Stimulated activated naive B cell treated with anti-CD40 and anti-IgM and Interleukin-4, amounts not matched to agents 10 μg/mL and 1 μg/mL and 100 μg/mL, for 72 hours (primary cell): ENCODE results near the gene VGLL4.
"Not testable (repeated sequence)": the region's sequence is repeated elsewhere in the genome, so short reads cannot be mapped to it uniquely, and the experiment has no call there.

ENCODE experiments used
- ATAC-seq, 2 donors: fragments of 150-1000 bp; cut with Tn5 transposase; replicated peaks; 2 replicates each; pipeline ENCODE4 v1.10.0; 2021; ENCODE audit warnings: moderate library complexity in 1 of 2
- DNase-seq: peaks from one replicate; pipeline ENCODE4 v3.0.0; 2021
- H3K27ac Mint-ChIP-seq: one replicate; pipeline ENCODE4 v1.8.0; 2022; ENCODE audit warnings: mild to moderate bottlenecking, mixed read lengths
- H3K27me3 Mint-ChIP-seq, 2 donors: one replicate each; pipeline ENCODE4 v1.8.0; 2022; ENCODE audit warnings: mixed read lengths in 2 of 2
- H3K36me3 Mint-ChIP-seq, 2 donors: one replicate each; pipeline ENCODE4 v1.8.0; 2022; ENCODE audit warnings: mixed read lengths in 2 of 2, mild to moderate bottlenecking in 1 of 2
- H3K4me1 Mint-ChIP-seq, 2 donors: one replicate each; pipeline ENCODE4 v1.8.0; 2022; ENCODE audit warnings: mixed read lengths in 2 of 2, mild to moderate bottlenecking in 1 of 2
- H3K4me3 Mint-ChIP-seq, 2 donors: one replicate each; pipeline ENCODE4 v1.8.0; 2022; ENCODE audit warnings: mild to moderate bottlenecking in 2 of 2, mixed read lengths in 2 of 2, moderate library complexity in 1 of 2
- H3K9me3 Mint-ChIP-seq, 2 donors: one replicate each; pipeline ENCODE4 v1.8.0; 2022; ENCODE audit warnings: mixed read lengths in 2 of 2, mild to moderate bottlenecking in 1 of 2

The VGLL4 gene

DNA sequence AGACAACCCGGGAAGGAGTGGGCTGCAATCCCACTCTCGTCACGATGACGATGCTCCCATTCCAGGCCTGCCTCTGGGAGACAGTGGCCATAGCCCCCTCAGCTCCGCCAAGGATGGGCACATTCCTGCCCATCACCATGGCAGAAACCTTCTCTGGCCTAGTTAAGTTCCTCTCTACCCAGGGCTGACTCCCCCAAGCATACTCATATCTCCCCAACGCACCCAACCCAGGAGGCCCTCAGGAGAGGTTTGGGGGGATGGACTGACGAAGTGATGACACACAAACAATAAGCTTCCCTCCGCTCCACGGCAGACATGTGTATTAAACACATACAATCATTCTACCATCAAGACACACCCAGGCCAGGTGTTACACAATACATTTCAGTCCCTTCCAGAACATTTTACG, 60.1 kb downstream of the VGLL4 start:
- ATAC-seq: no peak
- Mint-ChIP-seq H3K9me3 (no peaks in the 10 kb centered on the region), H3K4me3 (no peak overlapping the region), H3K36me3 (peaks cover 18 to 37% of the 10 kb centered on the region in 2 donors), H3K27me3 (no peaks in the 10 kb centered on the region), H3K4me1 (peaks cover 36 to 59% of the 10 kb centered on the region in 2 donors), H3K27ac (no peak overlapping the region)
- DNase-seq: no peak

DNA sequence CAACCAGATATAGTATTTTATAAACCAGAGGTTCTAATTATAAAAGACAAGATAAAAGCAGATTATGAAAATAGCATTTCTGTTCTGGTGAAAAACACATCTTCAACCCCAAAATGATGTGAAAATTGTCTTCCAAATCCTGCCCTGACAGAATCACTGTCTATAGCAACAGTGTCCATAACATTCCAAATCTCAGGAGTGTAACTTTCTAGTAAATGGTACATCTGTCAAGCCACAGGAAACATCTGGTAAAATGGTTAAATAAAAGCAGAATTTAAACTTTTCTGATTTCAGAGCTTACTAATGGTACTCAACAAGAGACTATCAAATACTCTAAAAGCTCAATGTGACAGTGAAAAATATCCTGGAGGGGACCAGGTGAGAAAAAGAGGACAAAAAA, 60.5 kb downstream of the VGLL4 start:
- H3K27me3 Mint-ChIP-seq: no peaks in the 10 kb centered on the region
- H3K36me3 Mint-ChIP-seq: peaks cover 16 to 33% of the 10 kb centered on the region in 2 donors
- H3K4me3 Mint-ChIP-seq: no peak overlapping the region
- peaks cover 33 to 55% of the 10 kb centered on the region in 2 donors for H3K4me1 Mint-ChIP-seq
- ATAC-seq (no peak), DNase-seq (no peak)
- no peaks in the 10 kb centered on the region for H3K9me3 Mint-ChIP-seq
- no peak overlapping the region for H3K27ac Mint-ChIP-seq

DNA sequence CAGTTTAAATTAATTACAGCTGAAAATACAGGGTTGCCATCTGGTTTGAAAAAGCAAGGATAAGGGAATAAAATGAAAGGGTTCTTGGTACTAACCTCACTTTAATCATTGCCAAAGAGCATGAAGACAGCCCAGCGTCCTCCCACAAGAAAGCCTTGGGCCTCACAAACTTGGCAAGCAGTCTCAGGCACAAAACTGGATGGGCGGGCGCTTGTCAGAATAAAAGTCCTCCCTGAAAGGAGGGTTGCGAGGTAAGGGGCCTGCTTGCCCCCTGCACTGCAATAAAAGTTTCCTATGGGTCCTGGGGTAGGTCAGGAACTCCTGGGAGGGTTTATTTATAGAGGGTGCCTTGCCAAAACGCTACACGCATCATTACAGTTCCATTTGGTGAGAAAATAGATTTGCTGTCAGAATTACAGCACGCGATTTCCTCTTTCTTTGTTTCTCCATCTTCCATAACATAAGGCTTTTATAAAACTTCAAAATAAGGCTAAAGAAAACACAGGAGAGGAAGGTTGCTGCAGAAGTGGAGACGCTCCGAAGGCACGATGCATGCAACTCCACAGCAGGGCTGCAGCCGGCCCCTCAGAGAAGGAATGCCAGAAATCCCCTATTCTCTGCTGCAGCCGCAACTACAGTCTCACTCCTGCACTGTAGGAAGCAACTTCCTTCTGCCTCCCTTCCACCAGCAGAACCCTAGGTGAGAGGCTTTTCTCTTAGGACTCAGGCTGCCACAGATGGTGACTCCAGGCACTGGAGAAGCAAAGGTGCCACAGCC, 61.3 kb downstream of the VGLL4 start:
- DNase-seq (no peak), ATAC-seq (peak; percentile 50 to 51)
- Mint-ChIP-seq H3K36me3 (peaks cover 17 to 29% of the 10 kb centered on the region in 2 donors), H3K9me3 (no peaks in the 10 kb centered on the region), H3K4me3 (peak overlapping the region; percentile 50 to 69), H3K27me3 (no peaks in the 10 kb centered on the region), H3K27ac (no peak overlapping the region), H3K4me1 (peaks cover 30 to 48% of the 10 kb centered on the region in 2 donors)

DNA sequence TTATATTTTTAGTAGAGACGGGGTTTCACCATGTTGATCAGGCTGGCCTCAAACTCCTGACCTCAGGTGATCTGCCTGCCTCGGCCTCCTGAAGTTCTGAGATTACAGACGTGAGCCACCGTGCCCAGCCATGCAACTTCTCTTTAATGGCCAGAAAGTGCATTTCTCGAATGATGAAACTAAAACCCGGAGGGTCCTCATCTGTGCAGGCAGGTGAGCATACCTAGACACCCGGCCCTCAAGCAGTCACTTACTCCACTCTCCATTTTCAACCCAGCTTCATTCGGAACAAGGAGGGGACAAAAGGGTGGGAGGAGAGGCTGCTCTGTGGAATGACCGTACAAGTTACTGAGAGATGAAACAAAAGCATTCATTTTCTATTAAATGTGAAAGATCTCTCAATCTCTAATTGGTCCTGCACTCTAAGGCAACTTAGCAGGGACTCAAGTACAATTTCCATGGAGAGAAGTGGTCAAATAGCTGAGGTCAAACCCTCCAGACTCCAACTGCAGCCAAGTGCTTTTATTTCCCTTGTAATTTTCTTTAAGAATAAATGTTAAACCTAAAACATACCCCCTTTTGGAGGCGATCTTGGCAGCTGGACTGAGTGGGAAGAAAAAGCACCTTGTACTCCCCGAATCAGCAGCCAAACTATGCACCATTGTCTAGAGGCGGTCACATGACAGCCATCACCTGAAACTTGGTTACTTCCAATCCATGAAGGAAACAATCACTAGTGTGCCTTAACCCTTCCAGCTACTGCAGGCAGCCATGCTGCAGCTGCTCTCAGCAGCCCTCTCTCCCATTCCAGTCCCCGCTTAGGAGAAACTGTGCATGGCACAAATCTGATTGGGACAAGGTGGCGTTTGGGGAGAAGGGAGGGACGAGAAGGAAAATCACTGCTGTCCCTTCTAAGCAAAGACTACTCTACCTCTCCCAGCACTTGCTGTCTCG, 62.2 kb downstream of the VGLL4 start:
- Mint-ChIP-seq H3K27me3 (no peaks in the 10 kb centered on the region), H3K9me3 (no peaks in the 10 kb centered on the region), H3K4me1 (peaks cover 31 to 54% of the 10 kb centered on the region in 2 donors), H3K4me3 (no peak overlapping the region), H3K27ac (no peak overlapping the region), H3K36me3 (peaks cover 17 to 27% of the 10 kb centered on the region in 2 donors)
- DNase-seq (no peak), ATAC-seq (no peak)

DNA sequence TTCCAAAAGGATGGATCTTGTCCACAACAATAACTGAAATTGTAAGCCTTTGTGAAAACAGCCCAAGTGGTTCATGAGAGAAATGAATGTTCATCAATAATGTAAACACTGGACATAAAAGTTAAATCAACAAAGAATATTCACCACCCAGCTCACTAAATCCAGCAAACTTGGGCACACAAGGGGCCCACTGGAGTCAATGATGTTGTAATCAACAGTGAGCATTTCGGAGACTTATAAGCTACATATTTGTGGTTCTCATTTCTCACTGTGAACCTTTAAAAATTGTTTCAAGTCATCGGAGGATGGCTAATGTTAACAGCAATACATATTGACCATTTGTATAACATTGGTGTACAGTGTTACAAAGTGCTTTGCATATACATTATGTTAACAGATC, 63.1 kb downstream of the VGLL4 start:
- no peak for ATAC-seq
- Mint-ChIP-seq H3K27me3 (no peaks in the 10 kb centered on the region), H3K4me1 (peaks cover 30 to 60% of the 10 kb centered on the region in 2 donors), H3K4me3 (no peak overlapping the region), H3K9me3 (no peaks in the 10 kb centered on the region), H3K27ac (no peak overlapping the region), H3K36me3 (peaks cover 16 to 25% of the 10 kb centered on the region in 2 donors)
- no peak for DNase-seq

DNA sequence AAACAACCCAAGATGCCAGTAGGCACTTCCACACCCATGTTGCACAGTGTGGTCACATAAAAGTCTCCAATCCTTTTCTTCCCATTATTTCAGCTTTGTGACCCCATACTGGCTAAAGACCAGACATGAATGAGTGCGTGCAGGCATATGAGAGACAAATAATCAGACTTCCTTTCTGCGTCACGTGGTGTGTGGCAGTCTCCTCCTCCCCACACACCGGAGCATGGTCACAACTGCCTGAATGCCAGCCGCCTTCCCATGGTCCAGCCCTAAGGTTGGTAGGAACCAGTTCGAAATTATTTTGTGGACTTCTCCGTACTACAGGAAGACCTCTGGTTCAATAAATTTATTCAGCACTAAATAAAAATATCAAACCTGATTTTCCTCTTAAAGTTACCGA, 65.5 kb downstream of the VGLL4 start:
- ATAC-seq: no peak
- H3K27ac Mint-ChIP-seq: no peak overlapping the region
- H3K27me3 Mint-ChIP-seq: no peaks in the 10 kb centered on the region
- H3K9me3 Mint-ChIP-seq: no peaks in the 10 kb centered on the region
- H3K4me3 Mint-ChIP-seq: no peak overlapping the region
- H3K4me1 Mint-ChIP-seq: peaks cover 23 to 35% of the 10 kb centered on the region in 2 donors
- no peak for DNase-seq
- peaks cover 13 to 21% of the 10 kb centered on the region in 2 donors for H3K36me3 Mint-ChIP-seq

DNA sequence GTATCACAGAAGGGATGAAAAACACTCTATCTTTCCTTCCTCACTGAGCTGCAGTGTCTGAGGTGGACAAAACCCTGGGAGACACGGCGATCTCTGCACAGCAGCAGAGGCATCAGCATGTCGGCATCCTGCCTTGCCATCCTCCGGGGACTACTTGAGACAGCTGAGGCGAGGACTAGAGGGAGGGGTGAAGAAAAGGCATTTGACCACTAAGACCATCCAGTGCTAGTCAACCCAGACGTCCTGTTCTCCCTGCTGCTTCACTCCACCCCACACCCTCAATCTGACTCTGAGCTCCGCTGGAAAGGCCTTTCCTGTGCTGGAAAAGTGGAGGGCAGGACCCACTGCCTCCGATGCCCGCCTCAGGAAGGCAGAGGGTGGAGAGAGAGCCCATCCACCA, 67.3 kb downstream of the VGLL4 start:
- H3K36me3 Mint-ChIP-seq: peaks cover 14 to 25% of the 10 kb centered on the region in 2 donors
- H3K4me1 Mint-ChIP-seq: peaks cover 11 to 20% of the 10 kb centered on the region in 2 donors
- ATAC-seq: no peak
- no peaks in the 10 kb centered on the region for H3K9me3 Mint-ChIP-seq
- no peak for DNase-seq
- peak overlapping the region; percentile 74 for H3K27ac Mint-ChIP-seq
- peak overlapping the region in 1 of 2 donors; percentile 11 for H3K4me3 Mint-ChIP-seq
- H3K27me3 Mint-ChIP-seq: no peaks in the 10 kb centered on the region

DNA sequence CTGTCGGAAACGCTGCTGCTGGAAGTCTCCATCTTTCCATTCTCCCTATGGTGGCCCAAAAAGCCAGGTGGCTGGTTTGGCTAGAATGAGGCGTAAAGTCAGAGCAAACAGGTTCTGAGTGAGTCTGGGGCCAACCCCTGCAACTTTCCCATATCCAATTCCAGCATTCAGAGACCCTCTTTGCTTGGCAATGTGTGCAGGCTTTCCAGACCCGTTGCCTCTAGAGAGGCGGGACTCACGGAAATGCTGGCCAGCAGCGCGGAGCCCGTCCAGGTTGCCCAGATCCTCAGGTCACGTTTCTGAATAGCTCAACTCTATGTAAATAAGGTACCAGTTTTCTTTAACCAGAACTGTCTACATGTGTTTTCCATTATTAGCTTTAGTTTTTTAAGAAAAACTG, 68.0 kb downstream of the VGLL4 start:
- Mint-ChIP-seq H3K36me3 (peaks cover 14 to 21% of the 10 kb centered on the region in 2 donors), H3K9me3 (no peaks in the 10 kb centered on the region), H3K27ac (no peak overlapping the region), H3K27me3 (no peaks in the 10 kb centered on the region), H3K4me1 (peaks cover 12 to 16% of the 10 kb centered on the region in 2 donors), H3K4me3 (no peak overlapping the region)
- ATAC-seq: no peak
- DNase-seq: no peak

DNA sequence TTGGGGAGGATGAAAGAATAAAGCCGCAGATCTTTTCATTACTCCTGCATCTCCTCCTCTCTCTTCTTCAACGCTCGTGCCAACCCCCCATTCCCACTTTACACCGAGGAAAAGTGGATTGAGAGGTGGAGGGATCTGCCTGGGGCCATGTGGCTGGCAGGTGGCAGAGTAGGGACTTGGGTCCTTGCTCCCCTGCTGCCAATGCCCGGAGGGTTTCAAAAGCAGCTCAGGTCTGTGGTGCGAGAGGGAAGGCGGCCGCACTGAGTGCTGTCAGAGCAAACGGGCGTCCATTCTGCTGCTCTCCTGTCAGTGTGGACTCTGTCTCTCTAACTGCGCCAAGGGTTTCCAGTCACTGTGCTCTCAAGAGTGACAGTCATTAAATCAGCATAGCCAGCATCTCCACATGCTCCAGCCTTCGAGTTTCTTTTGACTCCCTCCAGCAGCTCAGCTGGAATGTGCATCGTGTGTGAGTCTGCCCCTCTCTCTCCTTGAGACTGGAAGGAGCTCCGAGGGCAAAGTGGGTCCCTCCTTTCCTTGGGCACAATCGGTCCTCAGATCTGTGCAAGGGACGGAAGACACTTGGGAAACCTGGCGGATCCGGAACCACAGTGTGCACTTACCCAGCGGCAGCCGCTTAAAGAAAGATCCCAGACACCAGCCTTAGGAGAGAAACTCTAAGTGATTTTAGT, 68.6 kb downstream of the VGLL4 start:
- ATAC-seq (no peak), DNase-seq (no peak)
- Mint-ChIP-seq H3K4me3 (no peak overlapping the region), H3K9me3 (no peaks in the 10 kb centered on the region), H3K4me1 (peaks cover 13 to 16% of the 10 kb centered on the region in 2 donors), H3K27ac (no peak overlapping the region), H3K27me3 (no peaks in the 10 kb centered on the region), H3K36me3 (peaks cover 11 to 17% of the 10 kb centered on the region in 2 donors)

DNA sequence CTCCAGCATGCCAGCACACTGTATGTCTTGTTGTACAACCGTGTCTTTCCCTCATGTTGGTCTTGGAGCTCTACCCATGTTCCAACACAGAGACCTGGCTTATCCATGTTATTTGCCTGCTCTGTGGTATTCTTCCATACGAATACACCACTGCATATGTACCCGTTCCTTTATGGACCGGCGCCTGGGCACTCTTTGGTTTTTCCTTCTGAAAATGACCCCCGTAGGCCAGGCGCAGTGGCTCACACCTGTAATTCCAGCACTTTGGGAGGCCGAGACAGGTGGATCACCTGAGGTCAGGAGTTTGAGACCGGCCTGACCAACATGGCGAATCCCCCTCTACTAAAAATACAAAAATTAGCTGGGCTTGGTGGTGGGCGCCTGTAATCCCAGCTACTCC, 71.1 kb downstream of the VGLL4 start:
- not testable (repeated sequence) for H3K27ac Mint-ChIP-seq, ATAC-seq, H3K27me3 Mint-ChIP-seq, H3K4me3 Mint-ChIP-seq, DNase-seq, H3K9me3 Mint-ChIP-seq
- H3K36me3 Mint-ChIP-seq: peaks cover 14 to 15% of the 10 kb centered on the region in 2 donors
- peaks cover 10 to 16% of the 10 kb centered on the region in 2 donors for H3K4me1 Mint-ChIP-seq

DNA sequence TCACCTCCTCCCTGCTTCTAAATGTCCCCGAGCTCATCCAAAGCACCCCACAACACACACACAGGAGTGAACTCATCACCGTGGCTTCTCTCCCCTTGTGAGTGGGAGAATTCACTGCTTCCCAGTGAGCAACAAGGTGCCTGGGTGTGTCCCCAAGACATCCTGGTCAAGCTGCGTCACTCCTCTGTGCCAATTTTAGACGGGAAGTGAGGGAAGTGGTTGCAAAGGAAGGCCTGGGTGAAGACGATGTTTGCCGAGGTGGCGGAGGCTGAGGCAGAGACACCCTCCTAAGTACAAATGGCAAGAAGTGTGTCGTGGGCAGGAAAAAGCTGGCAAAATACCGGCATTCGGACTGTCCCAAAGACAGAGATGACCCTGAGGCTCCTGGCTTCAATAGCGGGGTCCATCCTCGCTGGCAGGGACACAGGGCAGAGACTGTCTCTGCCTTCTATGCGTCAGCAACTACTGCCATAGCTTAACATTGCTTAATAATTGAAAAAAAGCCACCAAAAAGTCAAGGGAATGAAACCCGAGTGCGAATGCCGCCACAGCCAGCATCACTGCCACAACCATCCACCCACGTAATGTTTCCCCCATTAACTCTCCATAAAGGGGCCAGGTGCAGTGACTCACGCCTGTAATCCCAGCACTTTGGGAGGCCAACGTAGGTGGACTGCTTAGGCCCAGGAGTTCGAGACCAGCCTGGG, 72.8 kb downstream of the VGLL4 start:
- H3K9me3 Mint-ChIP-seq: no peaks in the 10 kb centered on the region
- H3K27ac Mint-ChIP-seq: no peak overlapping the region
- H3K36me3 Mint-ChIP-seq: peaks cover 20 to 22% of the 10 kb centered on the region in 2 donors
- ATAC-seq (no peak), DNase-seq (no peak)
- H3K4me1 Mint-ChIP-seq: peaks cover 3 to 4% of the 10 kb centered on the region in 2 donors
- no peaks in the 10 kb centered on the region for H3K27me3 Mint-ChIP-seq
- H3K4me3 Mint-ChIP-seq: no peak overlapping the region

DNA sequence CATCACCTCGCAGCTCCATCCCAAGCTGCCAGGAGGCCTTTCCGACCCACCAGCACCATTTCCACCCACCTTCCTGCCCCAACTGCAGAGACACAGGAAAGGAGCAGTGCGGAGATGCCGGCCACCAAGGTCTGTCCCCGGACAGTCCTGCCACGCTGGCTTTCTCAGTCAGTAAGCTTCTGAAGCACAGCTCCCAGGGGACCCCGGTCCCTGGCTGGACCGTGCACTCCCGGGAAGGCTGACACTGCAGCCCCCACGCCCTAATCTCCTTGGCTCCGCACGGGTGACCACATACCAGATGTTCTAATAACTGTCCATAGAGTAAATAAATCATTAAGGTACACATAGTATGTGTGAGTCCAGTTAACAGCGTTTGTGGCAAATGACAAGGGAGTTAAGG, 73.5 kb downstream of the VGLL4 start:
- no peak for ATAC-seq
- Mint-ChIP-seq H3K27me3 (no peaks in the 10 kb centered on the region), H3K9me3 (no peaks in the 10 kb centered on the region), H3K4me1 (peaks cover 0 to 4% of the 10 kb centered on the region in 2 donors), H3K27ac (no peak overlapping the region), H3K36me3 (peaks cover 21 to 22% of the 10 kb centered on the region in 2 donors), H3K4me3 (no peak overlapping the region)
- DNase-seq: no peak

DNA sequence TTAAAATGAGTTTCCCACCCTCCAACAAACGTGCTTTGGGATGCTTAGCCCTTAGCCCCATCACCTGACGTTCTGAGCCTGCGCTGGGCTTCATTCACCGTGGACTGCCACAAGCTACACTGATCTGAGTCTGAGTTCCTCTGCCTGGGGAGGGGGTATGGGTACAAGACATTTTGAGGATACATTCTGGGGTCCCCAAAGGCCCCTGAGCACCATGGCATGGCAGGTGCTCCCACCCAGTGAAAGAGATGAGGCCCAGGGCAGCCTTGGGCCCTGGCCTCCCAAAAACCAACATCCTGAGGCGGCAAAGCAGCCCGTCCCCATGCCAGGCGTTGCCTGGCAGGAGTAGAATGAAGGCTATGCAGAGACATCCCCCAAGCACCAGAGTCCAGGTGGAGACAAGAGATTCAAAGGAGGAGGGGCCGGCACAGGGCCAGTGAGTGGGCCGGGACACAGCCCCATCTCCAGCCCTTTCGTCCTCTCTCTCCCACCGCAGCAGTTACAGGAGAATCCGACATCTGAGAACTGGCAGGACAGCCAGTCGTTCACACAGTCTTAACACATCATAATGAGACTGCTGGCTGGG, 74.5 kb downstream of the VGLL4 start:
- Mint-ChIP-seq H3K27ac (no peak overlapping the region), H3K4me3 (no peak overlapping the region), H3K36me3 (peaks cover 20 to 22% of the 10 kb centered on the region in 2 donors), H3K9me3 (no peaks in the 10 kb centered on the region), H3K4me1 (peaks cover 0 to 2% of the 10 kb centered on the region in 2 donors), H3K27me3 (no peaks in the 10 kb centered on the region)
- ATAC-seq: no peak
- DNase-seq: no peak
